Lung (tissue), 12 donors: ENCODE measurements around the gene DNAJB12. TPM values are rescaled to one million over a fixed set of nuclear protein-coding genes. Genes with fewer than 3 reads are reported as not detected.

ENCODE experiments used
- ATAC-seq: fragments of 200-7000 bp; cut with Tn5 transposase; one replicate; pipeline ENCODE4 v1.9.1; 2020; ENCODE audit warnings: moderate number of reproducible peaks; ENCODE audit not compliant: insufficient read depth, low FRiP score
- DNase-seq, 3 donors: peaks; one replicate each; pipeline ENCODE4 v3.0.0-alpha.2; 2013 to 2017
- H3K27ac ChIP-seq, 2 donors: one replicate each; pipeline ENCODE4 v1.5.1; 2013; ENCODE audit warnings: mild to moderate bottlenecking in 2 of 2, moderate library complexity in 2 of 2, control low read depth in 1 of 2, inconsistent platforms in 1 of 2, low read depth in 1 of 2, low read length in 1 of 2
- H3K27me3 ChIP-seq, 3 donors: one replicate each; pipeline ENCODE4 v1.5.1; 2013; ENCODE audit warnings: low read length in 2 of 3; ENCODE audit not compliant: control insufficient read depth in 3 of 3, insufficient read depth in 3 of 3
- H3K36me3 ChIP-seq, 4 donors: one replicate each; pipeline ENCODE4 v1.5.1; 2013; ENCODE audit warnings: low read length in 4 of 4, mild to moderate bottlenecking in 1 of 4, moderate library complexity in 1 of 4; ENCODE audit not compliant: control insufficient read depth in 4 of 4, insufficient read depth in 4 of 4
- H3K4me1 ChIP-seq, 5 donors: one replicate each; pipeline ENCODE4 v1.5.1; 2013; ENCODE audit warnings: low read length in 5 of 5, mild to moderate bottlenecking in 2 of 5, moderate library complexity in 1 of 5; ENCODE audit not compliant: control insufficient read depth in 5 of 5, insufficient read depth in 5 of 5
- H3K4me3 ChIP-seq: one replicate; pipeline ENCODE4 v1.5.1; 2013; ENCODE audit warnings: mild to moderate bottlenecking, control low read depth, moderate library complexity
- H3K9ac ChIP-seq, 2 donors: one replicate each; pipeline ENCODE4 v1.5.1; 2013; ENCODE audit warnings: low read length in 2 of 2, control low read depth in 1 of 2; ENCODE audit not compliant: insufficient read depth in 1 of 2
- H3K9me3 ChIP-seq, 4 donors: one replicate each; pipeline ENCODE4 v1.5.1; 2013; ENCODE audit warnings: low read length in 3 of 4, mild to moderate bottlenecking in 1 of 4, moderate library complexity in 1 of 4; ENCODE audit not compliant: control insufficient read depth in 4 of 4, insufficient read depth in 3 of 4
- WGBS, 2 donors: extraction: QIAGEN DNeasy Blood & Tissue Kit; methylation state at CpG; one replicate each; pipeline ENCODE4 v1.1.7; 2013; 5-methylcytosine and 5-hydroxymethylcytosine counted together
- polyA plus RNA-seq, 2 donors: library from polyadenylated mRNA; stranded (reverse); fragments of 200-250 nt; gene quantifications; one replicate each; pipeline ENCODE4 v1.2.1, GENCODE V29; 2013
- total RNA-seq, 2 donors: library from RNA; depleted of rRNA in 1 of 2; stranded (reverse); fragments of >200 nt in 1 of 2; gene quantifications; one replicate each; pipeline ENCODE4 v1.2.1, GENCODE V29; 2014 to 2021
- TF ChIP-seq, protein P1 (sequence below): IDR thresholded peaks from 2 replicates; pipeline ENCODE4 v1.5.1; 2012; ENCODE audit warnings: mild to moderate bottlenecking; ENCODE audit errors: control extremely low read depth, extremely low read depth
- donor health status: control.
- donor health status: control.
- donor health status: Bipolar disorder and iron deficiency.
- donor health status: healthy.
- donor health status: DM: yes; HTN: yes; CAD: no.

DNAJB12 gene
- total and polyA plus RNA-seq, 4 donors = 30.0 to 38.7 (median 32.1) TPM

- Histone ChIP-seq H3K36me3 (peaks cover 3 to 22% (median 8%) of the 10 kb centered on the region in 4 donors), H3K27me3 (no peaks in the 10 kb centered on the region), H3K4me3 (peak overlapping the region; percentile 89), H3K9ac (peak overlapping the region; percentile 56 to 86), H3K9me3 (no peaks in the 10 kb centered on the region), H3K4me1 (peaks cover 4 to 14% (median 8%) of the 10 kb centered on the region in 5 donors), H3K27ac (peak overlapping the region; percentile 97 to 99)
- no peak for ATAC-seq
- no peak for DNase-seq
- whole genome bisulfite sequencing, 2 donors = 35 to 45% methylated on average over 18 of the region's 18 CpGs
- TF ChIP-seq, protein P1, sequence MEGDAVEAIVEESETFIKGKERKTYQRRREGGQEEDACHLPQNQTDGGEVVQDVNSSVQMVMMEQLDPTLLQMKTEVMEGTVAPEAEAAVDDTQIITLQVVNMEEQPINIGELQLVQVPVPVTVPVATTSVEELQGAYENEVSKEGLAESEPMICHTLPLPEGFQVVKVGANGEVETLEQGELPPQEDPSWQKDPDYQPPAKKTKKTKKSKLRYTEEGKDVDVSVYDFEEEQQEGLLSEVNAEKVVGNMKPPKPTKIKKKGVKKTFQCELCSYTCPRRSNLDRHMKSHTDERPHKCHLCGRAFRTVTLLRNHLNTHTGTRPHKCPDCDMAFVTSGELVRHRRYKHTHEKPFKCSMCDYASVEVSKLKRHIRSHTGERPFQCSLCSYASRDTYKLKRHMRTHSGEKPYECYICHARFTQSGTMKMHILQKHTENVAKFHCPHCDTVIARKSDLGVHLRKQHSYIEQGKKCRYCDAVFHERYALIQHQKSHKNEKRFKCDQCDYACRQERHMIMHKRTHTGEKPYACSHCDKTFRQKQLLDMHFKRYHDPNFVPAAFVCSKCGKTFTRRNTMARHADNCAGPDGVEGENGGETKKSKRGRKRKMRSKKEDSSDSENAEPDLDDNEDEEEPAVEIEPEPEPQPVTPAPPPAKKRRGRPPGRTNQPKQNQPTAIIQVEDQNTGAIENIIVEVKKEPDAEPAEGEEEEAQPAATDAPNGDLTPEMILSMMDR = no peak
Measured at GRCh38 chr10:72353028-72353964, 1.4 kb downstream of the DNAJB12 start.

- ATAC-seq = no peak
- TF ChIP-seq, protein P1 = no peak
- Histone ChIP-seq H3K36me3 (peaks cover 3 to 27% (median 8%) of the 10 kb centered on the region in 4 donors), H3K9ac (no peak overlapping the region), H3K27me3 (no peaks in the 10 kb centered on the region), H3K4me3 (no peak overlapping the region), H3K9me3 (no peaks in the 10 kb centered on the region), H3K4me1 (peaks cover 4 to 14% (median 8%) of the 10 kb centered on the region in 5 donors), H3K27ac (no peak overlapping the region)
- no peak for DNase-seq
- 84 to 92% methylated on average over 6 of the region's 6 CpGs for WGBS, 2 donors
Measured at GRCh38 chr10:72351479-72351878, 3.2 kb downstream of the DNAJB12 start.

DNA sequence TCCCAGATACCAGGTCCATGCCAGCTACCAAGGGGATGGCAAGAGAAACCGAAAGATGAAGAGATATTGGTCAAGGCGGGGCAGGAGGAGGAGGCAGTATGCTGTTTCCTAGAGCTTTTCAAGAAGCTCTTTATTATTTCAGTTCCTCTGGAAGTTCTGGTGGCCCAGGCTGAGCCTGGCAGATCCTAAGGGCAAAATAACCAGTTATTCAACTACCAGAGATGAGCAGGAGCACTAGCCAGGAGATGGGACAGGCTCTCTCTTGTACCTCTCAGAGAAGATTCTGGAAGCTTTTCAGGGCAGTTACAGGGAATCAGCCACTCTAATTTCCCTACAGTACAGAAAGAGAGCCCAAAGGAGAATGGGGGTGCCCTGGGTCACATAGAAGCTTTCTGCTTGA lies 5.3 kb downstream of the DNAJB12 start:
- DNase-seq = no peak
- 89 to 94% methylated on average over 2 of the region's 2 CpGs for WGBS, 2 donors
- Histone ChIP-seq H3K4me3 (no peak overlapping the region), H3K9me3 (no peaks in the 10 kb centered on the region), H3K27ac (no peak overlapping the region), H3K27me3 (no peaks in the 10 kb centered on the region), H3K4me1 (peaks cover 4 to 14% (median 8%) of the 10 kb centered on the region in 5 donors), H3K36me3 (peaks cover 3 to 33% (median 6%) of the 10 kb centered on the region in 4 donors), H3K9ac (no peak overlapping the region)
- no peak for ATAC-seq
- TF ChIP-seq, protein P1 = no peak
